IPS-NIHi7 (cell line): ENCODE measurements around the gene RPS6KA2.

Experiments used
- DNase-seq: peaks from one replicate; pipeline ENCODE4 v3.0.0; 2012; ENCODE audit warnings: mixed read lengths; ENCODE audit errors: extremely low spot score

Gene RPS6KA2

GRCh38 chr6:166466178-166467122 lies 160.6 kb downstream of the RPS6KA2 start:
- DNase-seq = no peak

GRCh38 chr6:166465671-166466087 lies 161.4 kb downstream of the RPS6KA2 start:
- DNase-seq = no peak

- no peak for DNase-seq
These were observed 162.1 kb downstream of the RPS6KA2 start for GRCh38 chr6:166465003-166465399.

DNA sequence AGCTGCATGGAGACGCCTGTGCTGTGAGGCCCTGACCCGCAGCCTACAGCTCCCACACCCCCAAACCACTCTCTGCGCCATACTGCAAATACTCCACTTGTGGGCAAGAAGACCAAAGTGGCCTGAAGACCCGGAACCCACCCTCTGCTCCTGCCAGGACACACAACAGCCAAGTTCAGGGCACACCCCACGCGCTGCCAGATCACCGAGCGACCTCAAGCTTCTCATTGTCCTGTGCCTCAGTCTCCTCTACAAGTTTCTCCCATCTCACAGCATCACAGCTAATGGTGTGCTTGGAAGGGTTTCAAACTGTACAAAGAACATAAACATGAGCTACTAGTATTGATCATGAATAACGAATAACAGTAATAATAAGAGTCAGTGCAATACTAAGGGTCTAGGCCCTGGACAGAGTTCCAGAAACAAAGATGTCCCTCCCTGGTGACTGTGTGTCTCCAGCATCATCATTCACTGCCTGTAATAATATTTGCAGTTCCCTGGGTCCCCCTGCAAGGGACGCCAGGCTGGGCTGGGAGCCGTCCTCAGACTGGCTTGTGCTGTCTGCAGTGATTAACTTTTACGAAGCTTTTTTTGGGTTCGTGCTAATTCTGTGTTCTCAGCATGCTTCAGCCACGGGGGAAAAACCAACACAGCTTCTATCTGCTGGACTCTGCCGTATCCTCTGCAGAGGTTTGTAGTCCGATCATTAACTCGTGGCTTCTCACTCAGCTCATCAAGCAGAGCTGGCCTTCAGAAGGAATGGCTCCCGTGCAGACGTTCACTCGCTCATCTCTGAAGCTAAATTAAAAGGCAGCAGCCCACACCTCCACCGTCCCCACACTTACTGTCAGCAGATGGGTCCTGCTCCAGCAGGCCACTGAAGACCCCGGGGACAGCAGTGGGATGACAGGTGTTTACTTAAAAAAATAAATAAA lies 162.7 kb downstream of the RPS6KA2 start:
- DNase-seq = no peak

- DNase-seq = no peak
These were observed 163.5 kb downstream of the RPS6KA2 start for GRCh38 chr6:166463359-166464067.

- DNase-seq = no peak
These were observed 164.5 kb downstream of the RPS6KA2 start for GRCh38 chr6:166462461-166463135.

DNA sequence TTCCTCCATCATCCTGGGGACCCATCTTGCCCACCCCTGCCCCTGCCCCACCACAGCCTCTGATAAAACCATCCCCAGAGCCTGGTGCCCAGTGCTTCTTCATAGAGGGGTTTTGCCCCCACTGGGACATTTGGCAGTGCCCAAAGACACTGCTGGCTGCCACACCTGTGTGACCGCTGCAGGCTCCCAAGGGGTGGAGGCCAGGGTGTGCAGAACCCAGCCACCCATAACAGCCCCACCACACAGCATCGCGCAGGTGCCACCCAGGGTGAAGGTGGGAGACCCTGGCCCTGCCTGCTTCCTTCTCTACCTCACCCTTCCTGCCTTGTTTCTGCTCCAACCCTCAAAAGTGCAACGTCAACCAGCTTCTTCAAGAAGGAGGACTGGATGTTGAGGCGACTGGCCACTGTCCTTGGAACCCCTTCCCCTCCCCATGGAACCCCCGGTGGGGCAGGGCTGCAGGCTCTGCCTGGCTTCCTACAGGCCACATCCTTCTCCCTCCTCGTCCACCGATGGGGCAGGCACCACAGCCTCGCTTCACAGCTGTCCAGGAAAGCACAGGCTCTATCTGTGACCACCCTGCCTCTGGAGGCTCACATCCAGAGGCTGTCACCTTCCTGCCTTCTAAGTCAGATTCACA lies 165.1 kb downstream of the RPS6KA2 start:
- no peak for DNase-seq

GRCh38 chr6:166460473-166461437 lies 166.3 kb downstream of the RPS6KA2 start:
- DNase-seq = no peak

GRCh38 chr6:166459906-166460305 lies 167.1 kb downstream of the RPS6KA2 start:
- no peak for DNase-seq

DNA sequence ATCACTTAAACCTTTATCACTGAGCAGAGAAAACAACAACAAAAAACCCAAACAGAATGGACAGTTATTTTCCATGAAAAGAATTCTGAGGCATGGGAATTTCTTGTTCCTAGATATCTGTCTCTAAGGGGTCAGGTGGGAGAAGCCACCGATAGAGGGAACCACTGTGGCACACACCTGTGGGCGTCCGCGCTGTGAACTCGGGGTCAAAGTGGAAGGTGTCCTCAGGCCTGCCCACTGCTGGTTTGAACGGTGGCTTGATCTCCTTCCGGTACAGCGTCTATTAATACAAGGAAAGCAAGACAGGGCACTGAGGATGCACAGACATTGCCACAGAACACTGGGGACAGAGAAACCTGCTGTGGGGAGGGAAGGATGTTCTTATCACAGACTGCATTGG lies 167.8 kb downstream of the RPS6KA2 start:
- DNase-seq = no peak

- peak; percentile 62 for DNase-seq
These were observed 170.5 kb downstream of the RPS6KA2 start for GRCh38 chr6:166456395-166457156.

DNA sequence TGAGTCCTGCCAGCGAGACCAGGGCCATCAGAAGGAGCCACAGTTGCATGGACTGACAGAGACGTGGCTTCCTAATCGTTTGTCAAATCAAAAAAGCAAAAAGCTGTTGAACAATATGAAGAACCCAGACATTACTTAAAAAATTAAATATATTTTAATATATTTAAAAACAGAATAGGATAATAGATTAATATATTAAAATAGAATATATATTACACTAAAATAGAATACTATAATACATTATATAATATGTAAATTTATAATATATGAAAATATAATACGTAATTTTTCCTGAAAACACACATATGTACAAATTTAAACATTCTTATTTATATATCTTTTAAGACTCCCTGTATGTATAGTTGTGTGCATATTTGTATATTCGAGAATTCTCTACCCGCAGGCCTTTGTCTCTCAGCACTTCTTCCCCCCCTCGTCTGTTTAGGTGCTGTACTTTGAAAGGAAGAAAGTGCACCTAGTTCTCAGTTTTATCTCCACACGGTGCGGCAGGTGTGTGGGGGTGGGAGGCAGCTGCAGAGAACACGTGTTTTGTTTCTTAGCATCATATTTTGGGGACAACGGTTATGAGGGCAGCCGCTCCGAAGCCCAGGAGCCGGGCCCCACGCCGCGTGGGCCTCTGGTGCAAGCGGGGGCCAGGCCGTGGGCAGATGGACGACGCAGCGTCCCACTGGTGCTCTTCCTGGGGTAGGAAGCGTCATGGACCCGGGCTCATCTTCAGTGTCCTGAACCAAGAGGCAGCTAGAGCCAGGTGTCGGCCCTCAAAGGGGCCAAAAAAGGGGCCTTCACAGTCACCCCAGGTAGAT lies 172.1 kb downstream of the RPS6KA2 start:
- no peak for DNase-seq

DNA sequence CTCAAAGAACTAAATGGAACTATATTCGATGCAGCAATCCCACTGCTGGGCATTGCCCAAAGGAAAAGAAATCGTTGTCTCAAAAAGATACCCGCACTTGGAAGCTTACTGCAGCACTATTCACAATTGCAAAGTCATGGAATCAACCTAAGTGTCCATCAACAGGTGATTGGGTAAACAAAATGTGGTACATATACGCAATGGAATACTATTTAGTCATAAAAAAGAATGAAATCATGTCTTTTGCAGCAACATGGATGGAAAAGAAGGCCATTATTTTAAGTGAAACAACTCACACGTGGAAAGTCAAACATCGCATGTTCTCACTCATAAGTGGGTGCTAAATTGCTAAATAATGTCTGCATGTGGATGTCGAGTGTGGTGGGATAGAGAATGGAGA lies 173.4 kb downstream of the RPS6KA2 start:
- DNase-seq = no peak

GRCh38 chr6:166450167-166450873 lies 176.7 kb downstream of the RPS6KA2 start:
- no peak for DNase-seq

- DNase-seq = no peak
These were observed 177.4 kb downstream of the RPS6KA2 start for GRCh38 chr6:166449641-166450040.

- DNase-seq = no peak
These were observed 178.0 kb downstream of the RPS6KA2 start for GRCh38 chr6:166449036-166449435.

DNA sequence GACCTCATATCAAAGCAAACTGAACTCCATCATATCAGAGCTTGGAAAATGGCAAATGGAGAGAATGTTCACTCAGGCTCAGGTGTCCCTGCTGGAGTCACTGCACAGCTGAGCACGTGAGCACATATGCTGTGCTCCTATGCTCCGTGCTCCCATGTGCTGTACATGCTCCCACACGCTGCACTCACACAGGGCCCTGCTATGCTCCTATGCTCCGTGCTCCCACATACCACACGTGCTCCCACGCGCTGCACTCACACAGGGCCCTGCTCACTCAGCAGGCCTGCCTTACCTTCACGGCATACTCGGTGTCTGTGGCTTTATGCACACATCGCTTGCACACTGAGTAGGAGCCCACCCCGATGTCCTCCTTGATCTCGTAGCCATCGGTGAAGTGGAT lies 178.6 kb downstream of the RPS6KA2 start:
- no peak for DNase-seq
